ENCODE results near the gene EXOC3L4. TPM values are rescaled to one million over a fixed set of nuclear protein-coding genes. Genes with fewer than 3 reads are reported as not detected.

EXOC3L4 gene
- total and polyA plus RNA-seq, 4 donors, result 24.0 to 77.8 (median 36.7) TPM

DNA sequence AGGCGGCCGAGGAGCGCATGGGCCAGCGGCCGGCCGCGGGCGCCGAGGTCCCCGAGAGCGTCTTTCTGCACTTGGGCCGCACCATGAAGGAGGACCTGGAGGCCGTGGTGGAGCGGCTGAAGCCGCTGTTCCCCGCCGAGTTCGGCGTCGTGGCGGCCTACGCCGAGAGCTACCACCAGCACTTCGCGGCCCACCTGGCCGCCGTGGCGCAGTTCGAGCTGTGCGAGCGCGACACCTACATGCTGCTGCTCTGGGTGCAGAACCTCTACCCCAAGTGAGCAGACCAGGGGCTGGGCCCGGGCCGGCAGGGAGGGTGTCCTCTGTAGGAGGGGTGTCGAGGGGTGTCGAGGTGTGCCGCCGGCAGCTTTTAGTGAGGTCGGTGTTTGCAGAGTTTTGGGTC is 32.8 kb downstream of the EXOC3L4 start:
- Histone ChIP-seq H3K9me3 (ENCODE audit: control insufficient read depth in 4 of 4, low read length in 3 of 4) (no peaks in the 10 kb centered on the region), H3K9ac (ENCODE audit: low read depth in 1 of 2, low read length in 2 of 2) (no peak overlapping the region), H3K36me3 (ENCODE audit: control insufficient read depth in 4 of 4, insufficient read depth in 3 of 4, low read depth in 1 of 4, low read length in 3 of 4) (peaks cover 0 to 2% (median 0%) of the 10 kb centered on the region in 4 donors), H3K4me1 (ENCODE audit: control insufficient read depth in 4 of 4, insufficient read depth in 4 of 4, low read length in 3 of 4) (peaks cover 12 to 53% (median 30%) of the 10 kb centered on the region in 4 donors), H3K27ac (ENCODE audit: low read depth in 1 of 2, low read length in 2 of 2) (no peak overlapping the region), H3K27me3 (ENCODE audit: control insufficient read depth in 4 of 4, insufficient read depth in 4 of 4, low read length in 3 of 4) (no peaks in the 10 kb centered on the region), H3K4me3 (ENCODE audit: low read depth in 1 of 3, low read length in 3 of 3) (no peak overlapping the region)
- TF ChIP-seq FOXA2 (IDR thresholded peaks at IDR 0.05), result no peak
- no peak for TF ChIP-seq SP1 (IDR thresholded peaks at IDR 0.05)
- no peak for TF ChIP-seq TAF1 (conservative IDR thresholded peaks at IDR 0.05)
- WGBS, result 65% methylated on average over 39 of the region's 39 CpGs
- DNase-seq (ENCODE audit: low spot score), result no peak

DNA sequence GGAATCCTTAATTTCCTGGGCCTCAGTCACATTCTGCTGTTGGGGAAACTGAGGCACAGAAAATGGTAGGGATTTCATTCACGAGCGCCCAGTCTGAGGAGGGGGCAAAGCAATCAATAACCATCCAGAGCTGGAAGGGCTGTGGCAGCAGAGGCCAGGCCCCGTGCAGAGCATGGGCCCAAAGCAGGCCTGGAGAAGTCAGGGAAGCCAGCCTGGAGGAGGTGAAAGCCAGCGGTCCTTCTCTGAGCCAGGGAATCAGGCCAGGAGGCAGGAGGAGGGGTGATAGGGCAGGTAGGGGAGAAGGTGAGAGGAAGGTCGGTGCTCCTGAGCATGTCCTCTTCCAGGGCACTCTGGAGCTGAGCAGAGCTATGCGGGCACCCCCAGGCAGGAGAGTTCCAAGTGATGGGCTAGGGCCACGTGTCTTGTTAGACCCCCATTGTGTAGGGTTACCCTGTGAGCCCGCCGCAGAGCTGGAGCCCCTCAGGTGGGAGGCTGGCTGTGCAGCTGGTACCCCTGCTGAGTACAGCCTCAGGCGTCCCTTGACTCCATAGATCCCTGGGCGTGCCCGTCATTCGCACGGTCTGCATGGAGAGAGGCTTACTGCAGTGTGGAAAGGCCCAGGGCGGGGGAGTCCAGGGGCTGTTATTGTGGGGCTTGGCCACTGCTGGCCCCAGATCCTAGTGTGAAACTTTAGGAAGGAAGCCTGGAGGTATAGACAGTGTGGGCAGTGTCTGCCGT is 33.5 kb downstream of the EXOC3L4 start:
- H3K27me3 ChIP-seq (ENCODE audit: control insufficient read depth in 4 of 4, insufficient read depth in 4 of 4, low read length in 3 of 4), result no peaks in the 10 kb centered on the region
- H3K9ac ChIP-seq (ENCODE audit: low read depth in 1 of 2, low read length in 2 of 2), result no peak overlapping the region
- no peaks in the 10 kb centered on the region for H3K9me3 ChIP-seq (ENCODE audit: control insufficient read depth in 4 of 4, low read length in 3 of 4)
- TF ChIP-seq, protein P1, sequence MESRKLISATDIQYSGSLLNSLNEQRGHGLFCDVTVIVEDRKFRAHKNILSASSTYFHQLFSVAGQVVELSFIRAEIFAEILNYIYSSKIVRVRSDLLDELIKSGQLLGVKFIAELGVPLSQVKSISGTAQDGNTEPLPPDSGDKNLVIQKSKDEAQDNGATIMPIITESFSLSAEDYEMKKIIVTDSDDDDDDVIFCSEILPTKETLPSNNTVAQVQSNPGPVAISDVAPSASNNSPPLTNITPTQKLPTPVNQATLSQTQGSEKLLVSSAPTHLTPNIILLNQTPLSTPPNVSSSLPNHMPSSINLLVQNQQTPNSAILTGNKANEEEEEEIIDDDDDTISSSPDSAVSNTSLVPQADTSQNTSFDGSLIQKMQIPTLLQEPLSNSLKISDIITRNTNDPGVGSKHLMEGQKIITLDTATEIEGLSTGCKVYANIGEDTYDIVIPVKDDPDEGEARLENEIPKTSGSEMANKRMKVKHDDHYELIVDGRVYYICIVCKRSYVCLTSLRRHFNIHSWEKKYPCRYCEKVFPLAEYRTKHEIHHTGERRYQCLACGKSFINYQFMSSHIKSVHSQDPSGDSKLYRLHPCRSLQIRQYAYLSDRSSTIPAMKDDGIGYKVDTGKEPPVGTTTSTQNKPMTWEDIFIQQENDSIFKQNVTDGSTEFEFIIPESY (IDR thresholded peaks at IDR 0.05), result no peak
- TF ChIP-seq, protein P2, sequence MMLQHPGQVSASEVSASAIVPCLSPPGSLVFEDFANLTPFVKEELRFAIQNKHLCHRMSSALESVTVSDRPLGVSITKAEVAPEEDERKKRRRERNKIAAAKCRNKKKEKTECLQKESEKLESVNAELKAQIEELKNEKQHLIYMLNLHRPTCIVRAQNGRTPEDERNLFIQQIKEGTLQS (IDR thresholded peaks at IDR 0.05), result no peak
- TF ChIP-seq HNF4A (conservative IDR thresholded peaks at IDR 0.05), result no peak
- no peak for TF ChIP-seq RAD21 (IDR thresholded peaks at IDR 0.05)
- TF ChIP-seq, protein P3, sequence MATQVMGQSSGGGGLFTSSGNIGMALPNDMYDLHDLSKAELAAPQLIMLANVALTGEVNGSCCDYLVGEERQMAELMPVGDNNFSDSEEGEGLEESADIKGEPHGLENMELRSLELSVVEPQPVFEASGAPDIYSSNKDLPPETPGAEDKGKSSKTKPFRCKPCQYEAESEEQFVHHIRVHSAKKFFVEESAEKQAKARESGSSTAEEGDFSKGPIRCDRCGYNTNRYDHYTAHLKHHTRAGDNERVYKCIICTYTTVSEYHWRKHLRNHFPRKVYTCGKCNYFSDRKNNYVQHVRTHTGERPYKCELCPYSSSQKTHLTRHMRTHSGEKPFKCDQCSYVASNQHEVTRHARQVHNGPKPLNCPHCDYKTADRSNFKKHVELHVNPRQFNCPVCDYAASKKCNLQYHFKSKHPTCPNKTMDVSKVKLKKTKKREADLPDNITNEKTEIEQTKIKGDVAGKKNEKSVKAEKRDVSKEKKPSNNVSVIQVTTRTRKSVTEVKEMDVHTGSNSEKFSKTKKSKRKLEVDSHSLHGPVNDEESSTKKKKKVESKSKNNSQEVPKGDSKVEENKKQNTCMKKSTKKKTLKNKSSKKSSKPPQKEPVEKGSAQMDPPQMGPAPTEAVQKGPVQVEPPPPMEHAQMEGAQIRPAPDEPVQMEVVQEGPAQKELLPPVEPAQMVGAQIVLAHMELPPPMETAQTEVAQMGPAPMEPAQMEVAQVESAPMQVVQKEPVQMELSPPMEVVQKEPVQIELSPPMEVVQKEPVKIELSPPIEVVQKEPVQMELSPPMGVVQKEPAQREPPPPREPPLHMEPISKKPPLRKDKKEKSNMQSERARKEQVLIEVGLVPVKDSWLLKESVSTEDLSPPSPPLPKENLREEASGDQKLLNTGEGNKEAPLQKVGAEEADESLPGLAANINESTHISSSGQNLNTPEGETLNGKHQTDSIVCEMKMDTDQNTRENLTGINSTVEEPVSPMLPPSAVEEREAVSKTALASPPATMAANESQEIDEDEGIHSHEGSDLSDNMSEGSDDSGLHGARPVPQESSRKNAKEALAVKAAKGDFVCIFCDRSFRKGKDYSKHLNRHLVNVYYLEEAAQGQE (IDR thresholded peaks at IDR 0.05), result no peak
- no peak for TF ChIP-seq SP1 (IDR thresholded peaks at IDR 0.05)
- TF ChIP-seq, protein P4, sequence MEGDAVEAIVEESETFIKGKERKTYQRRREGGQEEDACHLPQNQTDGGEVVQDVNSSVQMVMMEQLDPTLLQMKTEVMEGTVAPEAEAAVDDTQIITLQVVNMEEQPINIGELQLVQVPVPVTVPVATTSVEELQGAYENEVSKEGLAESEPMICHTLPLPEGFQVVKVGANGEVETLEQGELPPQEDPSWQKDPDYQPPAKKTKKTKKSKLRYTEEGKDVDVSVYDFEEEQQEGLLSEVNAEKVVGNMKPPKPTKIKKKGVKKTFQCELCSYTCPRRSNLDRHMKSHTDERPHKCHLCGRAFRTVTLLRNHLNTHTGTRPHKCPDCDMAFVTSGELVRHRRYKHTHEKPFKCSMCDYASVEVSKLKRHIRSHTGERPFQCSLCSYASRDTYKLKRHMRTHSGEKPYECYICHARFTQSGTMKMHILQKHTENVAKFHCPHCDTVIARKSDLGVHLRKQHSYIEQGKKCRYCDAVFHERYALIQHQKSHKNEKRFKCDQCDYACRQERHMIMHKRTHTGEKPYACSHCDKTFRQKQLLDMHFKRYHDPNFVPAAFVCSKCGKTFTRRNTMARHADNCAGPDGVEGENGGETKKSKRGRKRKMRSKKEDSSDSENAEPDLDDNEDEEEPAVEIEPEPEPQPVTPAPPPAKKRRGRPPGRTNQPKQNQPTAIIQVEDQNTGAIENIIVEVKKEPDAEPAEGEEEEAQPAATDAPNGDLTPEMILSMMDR (IDR thresholded peaks at IDR 0.05; ENCODE audit: low read depth, low read length, missing input control), result no peak
- no peak for TF ChIP-seq NR2F2 (IDR thresholded peaks at IDR 0.05)
- TF ChIP-seq YY1 (IDR thresholded peaks at IDR 0.05), result no peak
- no peak for DNase-seq (ENCODE audit: low spot score)
- peaks cover 0 to 2% (median 1%) of the 10 kb centered on the region in 4 donors for H3K36me3 ChIP-seq (ENCODE audit: control insufficient read depth in 4 of 4, insufficient read depth in 3 of 4, low read depth in 1 of 4, low read length in 3 of 4)
- no peak overlapping the region for H3K27ac ChIP-seq (ENCODE audit: low read depth in 1 of 2, low read length in 2 of 2)
- WGBS, result 91% methylated on average over 16 of the region's 16 CpGs
- H3K4me3 ChIP-seq (ENCODE audit: low read depth in 1 of 3, low read length in 3 of 3), result no peak overlapping the region
- peaks cover 12 to 53% (median 31%) of the 10 kb centered on the region in 4 donors for H3K4me1 ChIP-seq (ENCODE audit: control insufficient read depth in 4 of 4, insufficient read depth in 4 of 4, low read length in 3 of 4)

All from liver (tissue), 9 donors.